ENCODE measurements around the gene GFOD1. TPM values are rescaled to one million over a fixed set of nuclear protein-coding genes. Genes with fewer than 3 reads are reported as not detected.

Gene GFOD1
- total and polyA plus RNA-seq, 2 of the 4 experiments (the other 2 are of a cell fraction), result 1.8 to 3.4 TPM

DNA sequence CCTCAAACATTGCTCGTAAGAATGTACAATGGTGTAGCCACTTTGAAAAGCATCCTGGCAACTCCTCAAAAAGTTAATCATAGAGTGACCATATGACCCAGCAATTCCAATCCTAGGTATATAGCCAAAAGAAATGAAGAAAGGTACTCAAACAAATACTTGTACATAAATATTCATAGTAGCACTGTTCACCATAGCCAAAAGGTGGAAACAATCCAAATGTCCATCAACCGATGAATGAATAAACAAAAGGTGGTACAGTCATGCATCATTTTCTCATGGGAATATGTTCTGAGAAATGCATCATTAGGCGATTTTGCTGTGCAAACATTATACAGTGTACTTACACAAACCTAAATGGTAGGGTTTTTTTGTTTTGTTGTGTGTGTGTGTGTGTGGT is 84.7 kb downstream of the GFOD1 start:
- H3K4me3 ChIP-seq (ENCODE audit: insufficient read depth, low read depth, low read length), result no peak overlapping the region
- ATAC-seq (ENCODE audit: low read depth) (no peak), DNase-seq (no peak)
- no CpG with 5 or more reads among the region's 3 CpGs for WGBS, 2 experiments (ENCODE audit: extremely low coverage in 2 of 2, insufficient read length in 1 of 2)
- no peak overlapping the region for H3K56ac ChIP-seq (ENCODE audit: extremely low read depth, insufficient read depth, low read length)
- ChIA-PET CTCF (no interaction called here), POLR2A (ENCODE audit: unreplicated experiment) (no interaction called here)
- TF ChIP-seq RFX5 (IDR thresholded peaks at IDR 0.05; ENCODE audit: low read depth, low read length) (no peak), CEBPB (IDR thresholded peaks at IDR 0.05; ENCODE audit: low read depth, low read length) (no peak), FOS (IDR thresholded peaks at IDR 0.05; ENCODE audit: low read depth, low read length) (no peak), MXI1 (IDR thresholded peaks at IDR 0.05; ENCODE audit: borderline replicate concordance, low read depth, low read length) (no peak), RAD21 (IDR thresholded peaks at IDR 0.05; ENCODE audit: low read length) (no peak), POLR2A (IDR thresholded peaks at IDR 0.05; ENCODE audit: low read depth, low read length) (no peak), RCOR1 (IDR thresholded peaks at IDR 0.05; ENCODE audit: insufficient replicate concordance, low read length) (no peak), MAFK (IDR thresholded peaks at IDR 0.05; ENCODE audit: low read depth, low read length) (no peak), NFE2L2 (IDR thresholded peaks at IDR 0.05; ENCODE audit: low read depth, low read length) (no peak), SMC3 (IDR thresholded peaks at IDR 0.05; ENCODE audit: low read depth, low read length) (no peak), MAZ (IDR thresholded peaks at IDR 0.05; ENCODE audit: borderline replicate concordance, low read depth, low read length) (no peak), BHLHE40 (IDR thresholded peaks at IDR 0.05; ENCODE audit: low read depth, low read length) (no peak)
- TF ChIP-seq, protein P1, sequence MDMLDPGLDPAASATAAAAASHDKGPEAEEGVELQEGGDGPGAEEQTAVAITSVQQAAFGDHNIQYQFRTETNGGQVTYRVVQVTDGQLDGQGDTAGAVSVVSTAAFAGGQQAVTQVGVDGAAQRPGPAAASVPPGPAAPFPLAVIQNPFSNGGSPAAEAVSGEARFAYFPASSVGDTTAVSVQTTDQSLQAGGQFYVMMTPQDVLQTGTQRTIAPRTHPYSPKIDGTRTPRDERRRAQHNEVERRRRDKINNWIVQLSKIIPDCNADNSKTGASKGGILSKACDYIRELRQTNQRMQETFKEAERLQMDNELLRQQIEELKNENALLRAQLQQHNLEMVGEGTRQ (IDR thresholded peaks at IDR 0.05; ENCODE audit: low read depth, low read length), result no peak
- TF ChIP-seq, protein P2, sequence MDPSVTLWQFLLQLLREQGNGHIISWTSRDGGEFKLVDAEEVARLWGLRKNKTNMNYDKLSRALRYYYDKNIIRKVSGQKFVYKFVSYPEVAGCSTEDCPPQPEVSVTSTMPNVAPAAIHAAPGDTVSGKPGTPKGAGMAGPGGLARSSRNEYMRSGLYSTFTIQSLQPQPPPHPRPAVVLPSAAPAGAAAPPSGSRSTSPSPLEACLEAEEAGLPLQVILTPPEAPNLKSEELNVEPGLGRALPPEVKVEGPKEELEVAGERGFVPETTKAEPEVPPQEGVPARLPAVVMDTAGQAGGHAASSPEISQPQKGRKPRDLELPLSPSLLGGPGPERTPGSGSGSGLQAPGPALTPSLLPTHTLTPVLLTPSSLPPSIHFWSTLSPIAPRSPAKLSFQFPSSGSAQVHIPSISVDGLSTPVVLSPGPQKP (IDR thresholded peaks at IDR 0.05; ENCODE audit: borderline replicate concordance, low read depth, low read length), result no peak
- TF ChIP-seq, protein P3, sequence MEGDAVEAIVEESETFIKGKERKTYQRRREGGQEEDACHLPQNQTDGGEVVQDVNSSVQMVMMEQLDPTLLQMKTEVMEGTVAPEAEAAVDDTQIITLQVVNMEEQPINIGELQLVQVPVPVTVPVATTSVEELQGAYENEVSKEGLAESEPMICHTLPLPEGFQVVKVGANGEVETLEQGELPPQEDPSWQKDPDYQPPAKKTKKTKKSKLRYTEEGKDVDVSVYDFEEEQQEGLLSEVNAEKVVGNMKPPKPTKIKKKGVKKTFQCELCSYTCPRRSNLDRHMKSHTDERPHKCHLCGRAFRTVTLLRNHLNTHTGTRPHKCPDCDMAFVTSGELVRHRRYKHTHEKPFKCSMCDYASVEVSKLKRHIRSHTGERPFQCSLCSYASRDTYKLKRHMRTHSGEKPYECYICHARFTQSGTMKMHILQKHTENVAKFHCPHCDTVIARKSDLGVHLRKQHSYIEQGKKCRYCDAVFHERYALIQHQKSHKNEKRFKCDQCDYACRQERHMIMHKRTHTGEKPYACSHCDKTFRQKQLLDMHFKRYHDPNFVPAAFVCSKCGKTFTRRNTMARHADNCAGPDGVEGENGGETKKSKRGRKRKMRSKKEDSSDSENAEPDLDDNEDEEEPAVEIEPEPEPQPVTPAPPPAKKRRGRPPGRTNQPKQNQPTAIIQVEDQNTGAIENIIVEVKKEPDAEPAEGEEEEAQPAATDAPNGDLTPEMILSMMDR (conservative IDR thresholded peaks at IDR 0.05; ENCODE audit: low read depth, low read length), result no peak
- no peak overlapping the region for H3K4me2 ChIP-seq (ENCODE audit: low read depth, low read length)
- no TSS peak for BruUV-seq (replicated peaks)
- dilution Hi-C loops (cut with HindIII; ENCODE audit: low sequenced_read_pairs, unreplicated experiment), result no loop called here
- no peak overlapping the region for H2BK120ac ChIP-seq (ENCODE audit: low read depth, low read length)
- in situ Hi-C loops (cut with MboI; ENCODE audit: low sequenced_read_pairs), result no loop called here
- H3K36me3 ChIP-seq (ENCODE audit: control insufficient read depth, insufficient read depth, low read length), result no peaks in the 10 kb centered on the region
- no peak overlapping the region for H3K14ac ChIP-seq (replicated peaks; ENCODE audit: low read depth, low read length)
- no peak overlapping the region for H2AFZ ChIP-seq (replicated peaks; ENCODE audit: low read length, poor library complexity)
- H4K20me1 ChIP-seq (ENCODE audit: insufficient read depth, low read length), result no peaks in the 10 kb centered on the region
- no peak overlapping the region for H3K18ac ChIP-seq (ENCODE audit: low read depth, low read length)
- no peak overlapping the region for H2BK5ac ChIP-seq (ENCODE audit: low read depth, low read length, poor library complexity, severe bottlenecking)
- no peaks in the 10 kb centered on the region for H3K27me3 ChIP-seq (ENCODE audit: control insufficient read depth, insufficient read depth, low read length)
- H3K9ac ChIP-seq (ENCODE audit: low read depth, low read length), result no peak overlapping the region
- H2AK5ac ChIP-seq (ENCODE audit: low read depth, low read length), result no peak overlapping the region
- no peak overlapping the region for H3K4ac ChIP-seq (ENCODE audit: low read depth, low read length)
- H3K23ac ChIP-seq (ENCODE audit: low read depth, low read length), result no peak overlapping the region
- intact Hi-C loops (cut with micrococcal nuclease), result no loop called here
- H3K79me1 ChIP-seq (ENCODE audit: low read depth in 1 of 2, low read length in 2 of 2), result peaks cover 0 to 12% of the 10 kb centered on the region in 2 experiments; a peak in 2 of 4 replicates
- H3K4me1 ChIP-seq (ENCODE audit: control insufficient read depth, insufficient read depth, low read length), result peaks cover 10% of the 10 kb centered on the region
- no peak overlapping the region for H2AK9ac ChIP-seq (replicated peaks; ENCODE audit: low read depth, low read length, poor library complexity)
- H3K9me1 ChIP-seq (ENCODE audit: insufficient read depth, low read length), result peaks cover 5% of the 10 kb centered on the region
- H4K8ac ChIP-seq (ENCODE audit: low read depth in 2 of 2, low read length in 2 of 2), result no peak overlapping the region
- H2BK15ac ChIP-seq (ENCODE audit: low read depth, low read length), result no peak overlapping the region
- no peak overlapping the region for H2BK20ac ChIP-seq (ENCODE audit: low read depth, low read length)
- H3K27ac ChIP-seq (ENCODE audit: insufficient read depth, low read length), result no peak overlapping the region
- H4K91ac ChIP-seq (ENCODE audit: insufficient read depth, low read depth, low read length), result no peak overlapping the region
- H4K5ac ChIP-seq (ENCODE audit: low read depth, low read length), result no peak overlapping the region
- H3K9me3 ChIP-seq (ENCODE audit: control insufficient read depth, insufficient read depth, low read length), result no peaks in the 10 kb centered on the region
